Naive thymus-derived CD4-positive, alpha-beta T cell (primary cell): ENCODE results near the gene PCYT1A. TPM values are rescaled to one million over a fixed set of nuclear protein-coding genes. Genes with fewer than 3 reads are reported as not detected.
A peak's percentile ranks its signal among the peaks of the same experiment; 100 is the strongest.

Experiments used
- ATAC-seq: fragments of 150-1000 bp; cut with Tn5 transposase; 2 replicates; pipeline ENCODE4 v1.10.0; 2021; ENCODE audit warnings: mild to moderate bottlenecking, moderate library complexity
- CTCF ChIA-PET: fragments of 350-600 bp; sonication (Branson Sonifier 250); formaldehyde crosslinking; loops from one replicate; lab custom pipeline; 2021; ENCODE audit warnings: antibody characterized with exemption; lab: Charles Lee
- POLR2A ChIA-PET: fragments of 350-600 bp; sonication (Branson Sonifier 250); formaldehyde crosslinking; loops from one replicate; lab custom pipeline; 2021; ENCODE audit warnings: antibody characterized with exemption, inconsistent platforms; lab: Charles Lee
- DNase-seq, 9 donors: peaks; one replicate each; pipeline versions ENCODE4 v3.0.0 to v3.0.0-alpha.2; 2020 to 2022; ENCODE audit warnings: mixed read lengths in 1 of 9
- H3K27ac ChIP-seq: one replicate; pipeline ENCODE4 v1.7.0; 2013; ENCODE audit warnings: mild to moderate bottlenecking, low read depth, low read length, moderate library complexity
- H3K27me3 ChIP-seq, 2 donors: one replicate each; pipeline ENCODE4 v1.7.0; 2013; ENCODE audit warnings: low read length in 2 of 2, mild to moderate bottlenecking in 2 of 2, moderate library complexity in 2 of 2; ENCODE audit not compliant: control insufficient read depth in 2 of 2, insufficient read depth in 2 of 2
- H3K36me3 ChIP-seq, 3 experiments: 1 replicate in 2 of 3; 2 replicates in 1 of 3; pipeline ENCODE4 v1.7.0; 2013; ENCODE audit warnings: low read length in 3 of 3, mild to moderate bottlenecking in 3 of 3, moderate library complexity in 1 of 3; ENCODE audit not compliant: insufficient read depth in 3 of 3, control insufficient read depth in 2 of 3
- H3K4me1 ChIP-seq, 2 donors: one replicate each; pipeline ENCODE4 v1.7.0; 2013; ENCODE audit warnings: low read length in 2 of 2, mild to moderate bottlenecking in 2 of 2, moderate library complexity in 1 of 2; ENCODE audit not compliant: control insufficient read depth in 2 of 2, insufficient read depth in 2 of 2
- H3K4me3 ChIP-seq: 2 replicates; pipeline ENCODE4 v1.7.0; 2013; ENCODE audit warnings: mild to moderate bottlenecking, low read length
- H3K9me3 ChIP-seq, 3 experiments: 1 replicate in 2 of 3; 2 replicates in 1 of 3; pipeline ENCODE4 v1.7.0; 2013; ENCODE audit warnings: low read length in 3 of 3; ENCODE audit not compliant: control insufficient read depth in 2 of 3
- H3K27ac Mint-ChIP-seq, 9 donors: one replicate each; pipeline ENCODE4 v1.8.0; 2020 to 2022; ENCODE audit warnings: mixed read lengths in 9 of 9, mild to moderate bottlenecking in 8 of 9, moderate library complexity in 5 of 9, inconsistent platforms in 2 of 9
- H3K27me3 Mint-ChIP-seq, 5 donors: one replicate each; pipeline ENCODE4 v1.8.0; 2021 to 2022; ENCODE audit warnings: mixed read lengths in 5 of 5, mild to moderate bottlenecking in 1 of 5
- H3K36me3 Mint-ChIP-seq, 5 donors: one replicate each; pipeline ENCODE4 v1.8.0; 2020 to 2022; ENCODE audit warnings: mixed read lengths in 5 of 5, mild to moderate bottlenecking in 3 of 5, inconsistent platforms in 1 of 5
- H3K4me1 Mint-ChIP-seq, 7 donors: one replicate each; pipeline ENCODE4 v1.8.0; 2020 to 2022; ENCODE audit warnings: mixed read lengths in 7 of 7, mild to moderate bottlenecking in 3 of 7, inconsistent platforms in 1 of 7
- H3K4me3 Mint-ChIP-seq, 10 donors: one replicate each; pipeline ENCODE4 v1.8.0; 2020 to 2022; ENCODE audit warnings: mild to moderate bottlenecking in 10 of 10, mixed read lengths in 10 of 10, moderate library complexity in 6 of 10, inconsistent platforms in 2 of 10
- H3K9me3 Mint-ChIP-seq, 11 donors: one replicate each; pipeline ENCODE4 v1.8.0; 2020 to 2022; ENCODE audit warnings: mixed read lengths in 11 of 11, mild to moderate bottlenecking in 4 of 11, inconsistent platforms in 1 of 11, moderate library complexity in 1 of 11
- intact Hi-C, 2 donors: fragments of 100-400 bp; cut with micrococcal nuclease; formaldehyde crosslinking; loops; one replicate each; pipeline ENCODE4 v1.15.1; 2023
- polyA plus RNA-seq, 2 donors: library from polyadenylated mRNA; unstranded; fragments of 300-500 nt; fragmentation: Illumina TruSeq; gene quantifications; one replicate each; pipeline ENCODE4 v1.2.3, GENCODE V29; 2021
- total RNA-seq, 6 experiments: library from RNA in 5 of 6; stranded (reverse) in 5 of 6; gene quantifications; 1 replicate in 5 of 6; 2 replicates in 1 of 6; pipeline ENCODE4 v1.2.3 and lab custom pipeline; 2021 to 2026

Gene PCYT1A
- total and polyA plus RNA-seq, 7 experiments from 2014 or later = 11.5 to 87.6 (median 59.4) TPM

DNA sequence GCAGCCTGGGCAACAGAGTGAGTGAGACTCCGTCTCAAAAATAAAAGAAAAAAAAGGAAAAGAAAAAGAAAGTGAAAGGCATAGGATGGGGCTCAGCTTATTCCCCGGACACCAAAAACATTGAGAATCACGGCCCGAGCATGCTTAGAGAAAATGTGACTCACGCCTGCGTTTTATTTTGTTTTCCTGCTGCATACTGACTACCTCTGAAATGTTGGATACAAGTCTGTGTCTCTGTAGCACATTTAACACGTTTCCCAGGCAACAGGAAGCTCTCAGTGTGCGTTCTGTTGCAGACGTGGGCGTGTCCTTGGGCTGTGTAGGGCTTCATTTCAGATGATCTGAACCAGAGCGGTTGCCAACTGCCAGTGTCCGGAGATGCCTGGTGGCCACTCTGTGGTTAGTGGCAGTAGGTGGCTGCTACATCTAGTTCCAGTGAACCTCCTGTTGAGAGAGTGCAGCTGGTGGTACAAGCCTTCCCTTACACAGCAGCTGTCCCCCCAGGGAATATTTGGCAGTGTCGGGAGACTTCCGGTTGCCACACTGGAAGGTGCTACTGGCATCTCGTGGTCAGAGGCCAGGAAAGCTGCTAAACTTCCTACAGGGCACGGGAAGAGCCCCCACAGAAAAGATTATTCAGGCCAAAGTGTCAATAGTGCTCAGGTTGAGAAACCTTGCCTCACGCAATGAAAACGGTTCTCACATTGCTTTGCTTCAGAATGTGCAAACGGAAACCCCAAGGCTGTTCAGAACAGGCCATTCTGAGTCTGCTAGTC is 68.1 kb downstream of the PCYT1A start:
- Mint-ChIP-seq H3K9me3 (peaks cover 0 to 2% (median 0%) of the 10 kb centered on the region in 11 donors), H3K27ac (peak overlapping the region; percentile 87 to 98 (median 91)), H3K4me3 (peak overlapping the region; percentile 76 to 89 (median 82)), H3K36me3 (no peaks in the 10 kb centered on the region), H3K27me3 (peaks cover 0 to 5% (median 4%) of the 10 kb centered on the region in 5 donors), H3K4me1 (peaks cover 10 to 20% (median 15%) of the 10 kb centered on the region in 7 donors)
- POLR2A ChIA-PET = interaction anchor here (0.8 to 1.1 kb wide), 3 partner anchors 139 to 336 kb away, joined by 3 to 6 read pairs (median 3); no protein-coding TSS in a partner anchor
- intact Hi-C loops = loop anchor here in 1 of 2 donors (1.0 to 5.0 kb wide), 4 partner anchors 11 to 137 kb away; partner anchors contain the start of genes DYNLT2B and TFRC
- Histone ChIP-seq H3K9me3 (no peaks in the 10 kb centered on the region), H3K36me3 (no peaks in the 10 kb centered on the region), H3K27ac (peak overlapping the region; percentile 60), H3K27me3 (no peaks in the 10 kb centered on the region), H3K4me1 (peaks cover 6 to 7% of the 10 kb centered on the region in 2 donors), H3K4me3 (peak overlapping the region; percentile 49)
- DNase-seq (peak in 8 of 9 donors; percentile 56 to 90 (median 80)), ATAC-seq (peak; percentile 96)
- CTCF ChIA-PET = interaction anchor here (0.5 to 1.4 kb wide), 2 partner anchors 143 to 145 kb away, joined by 3 to 4 read pairs; no protein-coding TSS in a partner anchor

DNA sequence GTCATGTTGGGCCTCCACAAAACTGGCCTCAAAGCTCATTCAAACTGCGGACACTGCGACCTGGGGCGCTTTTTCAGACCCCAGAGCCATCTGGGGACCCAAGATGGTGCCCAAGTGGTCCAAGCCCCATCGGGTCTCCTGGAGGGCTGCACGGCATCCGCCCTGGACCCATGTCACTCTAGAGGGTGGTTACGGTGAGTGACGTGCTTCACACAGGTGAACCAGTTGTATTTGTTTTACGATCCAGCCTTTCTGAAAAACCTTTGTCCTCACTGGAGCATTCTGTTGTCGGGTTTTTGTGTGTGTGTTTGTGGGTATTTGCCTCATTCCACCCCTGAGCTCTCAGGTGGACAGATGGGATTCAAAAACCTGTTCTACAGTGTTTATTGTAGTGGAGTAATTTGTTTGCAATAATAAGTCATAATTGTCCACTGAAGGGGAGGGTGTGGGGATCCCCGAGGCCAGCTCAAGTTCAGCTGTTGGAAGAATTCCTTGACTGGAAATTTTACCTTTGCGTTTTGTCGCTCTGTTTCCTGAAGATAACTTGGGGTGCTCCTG is 69.3 kb downstream of the PCYT1A start:
- Histone ChIP-seq H3K4me3 (no peak overlapping the region), H3K9me3 (no peaks in the 10 kb centered on the region), H3K27ac (no peak overlapping the region), H3K4me1 (peaks cover 6 to 7% of the 10 kb centered on the region in 2 donors), H3K27me3 (no peaks in the 10 kb centered on the region), H3K36me3 (no peaks in the 10 kb centered on the region)
- Mint-ChIP-seq H3K4me1 (peaks cover 10 to 20% (median 15%) of the 10 kb centered on the region in 7 donors), H3K27ac (peak overlapping the region in 7 of 9 donors; percentile 55 to 94 (median 88)), H3K27me3 (peaks cover 0 to 5% (median 2%) of the 10 kb centered on the region in 5 donors), H3K4me3 (peak overlapping the region in 6 of 10 donors; percentile 27 to 83 (median 51)), H3K9me3 (peaks cover 0 to 2% (median 0%) of the 10 kb centered on the region in 11 donors), H3K36me3 (no peaks in the 10 kb centered on the region)
- no peak for DNase-seq
- intact Hi-C loops = loop anchor here in 1 of 2 donors (5.0 kb wide), 1 partner anchor 99 kb away; the partner anchor contains the start of gene DYNLT2B
- POLR2A ChIA-PET = interaction anchor here (0.6 kb wide), 1 partner anchor 108 kb away, joined by 3 read pairs; no protein-coding TSS in a partner anchor
- ATAC-seq = no peak
- CTCF ChIA-PET = no interaction called here

DNA sequence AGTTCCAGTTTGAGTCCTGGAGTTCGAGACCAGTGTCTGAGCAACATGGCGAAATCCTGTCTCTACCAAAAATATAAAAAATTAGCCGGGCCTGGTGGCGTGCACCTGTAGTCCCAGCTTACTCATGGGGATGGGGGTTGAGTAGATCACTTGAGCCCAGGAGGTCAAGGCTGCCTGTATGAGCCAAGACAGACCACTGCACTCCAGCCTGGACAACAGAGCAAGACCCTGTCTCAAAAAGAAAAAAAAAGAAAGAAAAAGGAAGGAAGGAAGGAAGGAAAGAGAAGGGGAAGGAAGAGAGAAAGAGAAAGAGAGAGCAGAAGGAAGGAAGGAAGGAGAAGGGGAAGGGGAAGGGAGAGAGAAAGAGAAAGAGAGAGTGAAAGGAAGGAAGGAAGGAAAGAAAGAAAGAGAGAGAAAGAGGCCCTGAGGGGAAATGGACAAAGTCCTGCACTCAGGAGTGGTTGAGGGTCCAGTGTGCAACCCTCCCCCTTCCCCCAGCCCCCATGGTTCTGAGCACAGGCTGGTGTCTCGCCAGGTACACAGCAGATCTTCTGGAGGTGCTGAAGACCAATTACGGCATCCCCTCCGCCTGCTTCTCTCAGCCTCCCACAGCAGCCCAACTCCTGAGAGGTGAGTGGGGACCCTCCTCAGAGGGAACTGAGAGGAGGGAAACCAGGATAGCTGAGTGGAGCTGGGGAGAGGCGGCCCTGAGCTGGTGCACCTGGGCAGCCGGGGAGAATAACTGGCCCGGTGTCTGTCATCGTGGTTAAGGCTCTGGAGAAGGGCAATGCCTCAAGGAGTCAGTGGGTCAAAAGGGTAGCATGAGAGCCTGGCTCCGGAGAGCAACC is 70.0 kb downstream of the PCYT1A start:
- peaks cover 0 to 2% (median 0%) of the 10 kb centered on the region in 11 donors for H3K9me3 Mint-ChIP-seq
- H3K27ac Mint-ChIP-seq = peak overlapping the region in 6 of 9 donors; percentile 47 to 87 (median 82)
- no peaks in the 10 kb centered on the region for H3K27me3 ChIP-seq
- intact Hi-C loops = loop anchor here in 1 of 2 donors (5.0 kb wide), 1 partner anchor 100 kb away; the partner anchor contains the start of gene DYNLT2B
- H3K4me3 Mint-ChIP-seq = peak overlapping the region in 5 of 10 donors; percentile 27 to 63 (median 39)
- no peaks in the 10 kb centered on the region for H3K36me3 ChIP-seq
- ChIA-PET CTCF (no interaction called here), POLR2A (interaction anchor here (0.6 kb wide), 2 partner anchors 304 to 377 kb away, joined by 3 read pairs; no protein-coding TSS in a partner anchor)
- no peak for DNase-seq
- H3K27ac ChIP-seq = no peak overlapping the region
- no peak for ATAC-seq
- H3K4me1 Mint-ChIP-seq = peaks cover 10 to 20% (median 15%) of the 10 kb centered on the region in 7 donors
- H3K36me3 Mint-ChIP-seq = no peaks in the 10 kb centered on the region
- H3K4me1 ChIP-seq = peaks cover 6 to 7% of the 10 kb centered on the region in 2 donors
- no peaks in the 10 kb centered on the region for H3K9me3 ChIP-seq
- H3K4me3 ChIP-seq = no peak overlapping the region
- no peaks in the 10 kb centered on the region for H3K27me3 Mint-ChIP-seq

DNA sequence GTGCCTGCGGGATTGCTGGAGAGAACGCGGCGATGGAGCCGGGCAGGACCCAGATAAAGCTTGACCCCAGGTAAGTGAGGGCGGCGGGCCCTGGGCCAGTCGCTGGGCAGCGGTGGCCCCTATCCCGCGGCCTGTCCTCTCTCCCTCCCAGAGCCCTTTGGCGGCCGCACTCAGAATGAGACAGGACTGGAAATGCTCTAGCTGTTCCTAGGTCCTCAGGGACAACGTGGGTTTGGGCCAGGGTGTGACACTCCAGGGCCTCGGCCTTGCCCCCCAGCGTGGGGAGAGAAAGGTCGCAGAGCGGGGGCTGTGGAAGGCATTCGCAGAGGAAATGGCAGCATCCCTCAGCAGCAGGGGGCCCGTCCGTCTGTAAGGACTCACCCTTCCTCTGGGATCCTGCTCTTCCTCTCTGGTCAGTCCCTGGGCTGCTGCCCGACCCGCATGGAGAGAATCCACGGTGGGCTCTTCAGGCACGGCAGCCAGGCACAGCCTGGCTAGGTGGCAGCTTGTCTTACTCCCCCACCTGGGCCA is 70.8 kb downstream of the PCYT1A start:
- H3K36me3 Mint-ChIP-seq = no peaks in the 10 kb centered on the region
- peaks cover 6 to 7% of the 10 kb centered on the region in 2 donors for H3K4me1 ChIP-seq
- DNase-seq = no peak
- no peaks in the 10 kb centered on the region for H3K27me3 ChIP-seq
- H3K27ac Mint-ChIP-seq = no peak overlapping the region
- peaks cover 0 to 2% (median 0%) of the 10 kb centered on the region in 11 donors for H3K9me3 Mint-ChIP-seq
- no peaks in the 10 kb centered on the region for H3K36me3 ChIP-seq
- POLR2A ChIA-PET = interaction anchor here (0.6 kb wide), 2 partner anchors 304 to 378 kb away, joined by 3 read pairs; no protein-coding TSS in a partner anchor
- ATAC-seq = no peak
- H3K4me3 Mint-ChIP-seq = no peak overlapping the region
- no peak overlapping the region for H3K4me3 ChIP-seq
- no peaks in the 10 kb centered on the region for H3K27me3 Mint-ChIP-seq
- H3K27ac ChIP-seq = no peak overlapping the region
- peaks cover 10 to 20% (median 15%) of the 10 kb centered on the region in 7 donors for H3K4me1 Mint-ChIP-seq
- intact Hi-C loops = loop anchor here in 1 of 2 donors (5.0 kb wide), 1 partner anchor 101 kb away; the partner anchor contains the start of gene DYNLT2B
- CTCF ChIA-PET = no interaction called here
- H3K9me3 ChIP-seq = no peaks in the 10 kb centered on the region

DNA sequence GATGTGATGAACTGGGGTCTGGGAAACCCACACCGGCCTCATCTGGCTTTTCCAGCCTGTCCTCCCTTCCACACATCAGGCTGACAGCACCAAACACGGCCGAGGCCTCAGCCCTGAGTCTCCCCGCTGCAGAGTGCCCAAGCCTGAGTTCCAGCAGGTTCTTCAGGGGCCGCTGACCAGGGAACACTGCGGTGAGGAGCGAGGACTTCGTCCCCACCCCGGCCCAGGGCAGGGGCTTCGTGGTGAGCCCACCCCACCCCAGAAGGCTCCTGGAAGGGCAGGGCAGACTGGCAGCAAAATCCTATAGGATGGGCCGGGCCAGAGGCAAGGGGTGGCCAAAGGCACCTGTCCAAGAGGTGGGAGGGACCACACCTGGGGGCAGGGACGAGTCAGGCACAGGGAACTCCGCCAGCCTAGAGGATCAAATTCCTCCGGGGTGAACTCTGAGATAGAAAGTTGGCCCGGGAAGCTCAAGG is 71.4 kb downstream of the PCYT1A start, which contains the start of gene SLC51A:
Gene SLC51A, plus strand, starts transcription at position 446 of the 476 bp plus-strand sequence. CDS start 179 bp downstream, outside the sequence.
- ATAC-seq = no peak
- Mint-ChIP-seq H3K4me1 (peaks cover 10 to 20% (median 15%) of the 10 kb centered on the region in 7 donors), H3K4me3 (peak within 1 kb of the TSS in 5 of 10 donors; percentile 16 to 63 (median 32)), H3K27me3 (no peaks in the 10 kb centered on the region), H3K27ac (peak within 1 kb of the TSS in 6 of 9 donors; percentile 59 to 87 (median 82)), H3K9me3 (peaks cover 0 to 2% (median 0%) of the 10 kb centered on the region in 11 donors), H3K36me3 (no peaks in the 10 kb centered on the region)
- Histone ChIP-seq H3K9me3 (no peaks in the 10 kb centered on the region), H3K4me3 (no peak within 1 kb of the TSS), H3K27me3 (no peaks in the 10 kb centered on the region), H3K27ac (no peak within 1 kb of the TSS), H3K36me3 (no peaks in the 10 kb centered on the region), H3K4me1 (peaks cover 6 to 7% of the 10 kb centered on the region in 2 donors)
- intact Hi-C loops = loop anchor here in 1 of 2 donors (5.0 kb wide), 1 partner anchor 101 kb away; the partner anchor contains the start of gene DYNLT2B
- ChIA-PET POLR2A (interaction anchor here (0.6 kb wide), 1 partner anchor 537 kb away, joined by 3 read pairs; no protein-coding TSS in a partner anchor), CTCF (interaction anchor here (1.0 kb wide), 1 partner anchor 143 kb away, joined by 5 read pairs; no protein-coding TSS in a partner anchor)
- no peak for DNase-seq
